MM.1S (cell line): ENCODE data around the gene CPLX3.
A peak's percentile ranks its signal among the peaks of the same experiment; 100 is the strongest.

Experiments
- DNase-seq: peaks from one replicate; pipeline ENCODE4 v3.0.0-alpha.2; 2015
- H2AFZ ChIP-seq: fragments of 300-600 bp; sonication (generic); 2 replicates; pipeline ENCODE4 v1.6.0; 2016; ENCODE audit warnings: antibody characterized with exemption, low read length
- H3F3A ChIP-seq: fragments of 300-600 bp; sonication (generic); 2 replicates; pipeline ENCODE4 v1.6.1; 2016; ENCODE audit warnings: mild to moderate bottlenecking, antibody characterized with exemption, low read length, moderate library complexity, mixed read lengths; ENCODE audit not compliant: insufficient read depth
- H3K27ac ChIP-seq: fragments of 300-600 bp; sonication (generic); 2 replicates; pipeline ENCODE4 v1.5.1; 2016; ENCODE audit warnings: mild to moderate bottlenecking, low read length
- H3K27me3 ChIP-seq: fragments of 300-600 bp; sonication (generic); replicated peaks from 2 replicates; pipeline ENCODE4 v1.6.0; 2016; ENCODE audit warnings: low read length; ENCODE audit not compliant: insufficient read depth
- H3K36me3 ChIP-seq: fragments of 300-600 bp; sonication (generic); replicated peaks from 2 replicates; pipeline ENCODE4 v1.6.1; 2016; ENCODE audit warnings: mild to moderate bottlenecking, low read length, mixed read lengths; ENCODE audit not compliant: insufficient read depth
- H3K4me1 ChIP-seq: fragments of 300-600 bp; sonication (generic); 2 replicates; pipeline ENCODE4 v1.6.1; 2016; ENCODE audit warnings: low read length, mixed read lengths
- H3K4me2 ChIP-seq: fragments of 300-600 bp; sonication (generic); 2 replicates; pipeline ENCODE4 v1.6.0; 2016; ENCODE audit warnings: low read depth, low read length
- H3K4me3 ChIP-seq: fragments of 300-600 bp; sonication (generic); 2 replicates; pipeline ENCODE4 v1.5.1; 2016; ENCODE audit warnings: low read length, mixed read lengths
- H3K79me2 ChIP-seq: fragments of 300-600 bp; sonication (generic); 2 replicates; pipeline ENCODE4 v1.6.1; 2016; ENCODE audit warnings: mixed run types, low read length, mixed read lengths
- H3K9ac ChIP-seq: fragments of 300-600 bp; sonication (generic); 2 replicates; pipeline ENCODE4 v1.6.1; 2016; ENCODE audit warnings: low read length, mixed read lengths
- H3K9me2 ChIP-seq: fragments of 300-600 bp; sonication (generic); replicated peaks from 2 replicates; pipeline ENCODE4 v1.6.1; 2016; ENCODE audit warnings: mild to moderate bottlenecking, low read length, mixed read lengths; ENCODE audit not compliant: insufficient read depth
- H3K9me3 ChIP-seq: fragments of 300-600 bp; sonication (generic); replicated peaks from 2 replicates; pipeline ENCODE4 v1.6.1; 2016; ENCODE audit warnings: mild to moderate bottlenecking, low read length, mixed read lengths; ENCODE audit not compliant: insufficient read depth
- H4K20me1 ChIP-seq: fragments of 300-600 bp; sonication (generic); 2 replicates; pipeline ENCODE4 v1.6.1; 2016; ENCODE audit warnings: mild to moderate bottlenecking, low read length, moderate library complexity, mixed read lengths; ENCODE audit not compliant: insufficient read depth
- EZH2 ChIP-seq: fragments of 300-600 bp; sonication (generic); optimal IDR thresholded peaks from 2 replicates; pipeline ENCODE3; 2017; ENCODE audit warnings: low read depth, mild to moderate bottlenecking, antibody characterized with exemption, low read length, mixed read lengths
- EZH2phosphoT487 ChIP-seq: fragments of 300-600 bp; sonication (generic); IDR thresholded peaks from 2 replicates; pipeline ENCODE4 v1.6.1; 2018; ENCODE audit warnings: antibody characterized with exemption, low read length
- TF ChIP-seq, protein P1 (sequence below): fragments of 300-600 bp; sonication (generic); IDR thresholded peaks from 2 replicates; pipeline ENCODE4 v1.5.1; 2016; ENCODE audit warnings: antibody characterized with exemption, low read length, mixed read lengths

The CPLX3 gene

GRCh38 chr15:74817370-74817737, 9.1 kb upstream of the CPLX3 start:
- Histone ChIP-seq H3K9me2 (no peaks in the 10 kb centered on the region), H4K20me1 (no peaks in the 10 kb centered on the region), H3K4me2 (no peak overlapping the region), H3K9me3 (no peaks in the 10 kb centered on the region), H2AFZ (no peak overlapping the region), H3K4me1 (peaks cover 16% of the 10 kb centered on the region; the same call in 1 of the 2 replicates), H3K27me3 (no peaks in the 10 kb centered on the region), H3K27ac (no peak overlapping the region), H3K36me3 (no peaks in the 10 kb centered on the region), H3F3A (no peaks in the 10 kb centered on the region), H3K4me3 (no peak overlapping the region), H3K9ac (no peak overlapping the region), H3K79me2 (no peaks in the 10 kb centered on the region)
- no peak for DNase-seq
- TF ChIP-seq, protein P1, sequence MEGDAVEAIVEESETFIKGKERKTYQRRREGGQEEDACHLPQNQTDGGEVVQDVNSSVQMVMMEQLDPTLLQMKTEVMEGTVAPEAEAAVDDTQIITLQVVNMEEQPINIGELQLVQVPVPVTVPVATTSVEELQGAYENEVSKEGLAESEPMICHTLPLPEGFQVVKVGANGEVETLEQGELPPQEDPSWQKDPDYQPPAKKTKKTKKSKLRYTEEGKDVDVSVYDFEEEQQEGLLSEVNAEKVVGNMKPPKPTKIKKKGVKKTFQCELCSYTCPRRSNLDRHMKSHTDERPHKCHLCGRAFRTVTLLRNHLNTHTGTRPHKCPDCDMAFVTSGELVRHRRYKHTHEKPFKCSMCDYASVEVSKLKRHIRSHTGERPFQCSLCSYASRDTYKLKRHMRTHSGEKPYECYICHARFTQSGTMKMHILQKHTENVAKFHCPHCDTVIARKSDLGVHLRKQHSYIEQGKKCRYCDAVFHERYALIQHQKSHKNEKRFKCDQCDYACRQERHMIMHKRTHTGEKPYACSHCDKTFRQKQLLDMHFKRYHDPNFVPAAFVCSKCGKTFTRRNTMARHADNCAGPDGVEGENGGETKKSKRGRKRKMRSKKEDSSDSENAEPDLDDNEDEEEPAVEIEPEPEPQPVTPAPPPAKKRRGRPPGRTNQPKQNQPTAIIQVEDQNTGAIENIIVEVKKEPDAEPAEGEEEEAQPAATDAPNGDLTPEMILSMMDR = 0 out of 2 replicates have a peak, but pooled peaks have one; percentile 12
- no peak for TF ChIP-seq EZH2phosphoT487
- no peak for TF ChIP-seq EZH2

DNA sequence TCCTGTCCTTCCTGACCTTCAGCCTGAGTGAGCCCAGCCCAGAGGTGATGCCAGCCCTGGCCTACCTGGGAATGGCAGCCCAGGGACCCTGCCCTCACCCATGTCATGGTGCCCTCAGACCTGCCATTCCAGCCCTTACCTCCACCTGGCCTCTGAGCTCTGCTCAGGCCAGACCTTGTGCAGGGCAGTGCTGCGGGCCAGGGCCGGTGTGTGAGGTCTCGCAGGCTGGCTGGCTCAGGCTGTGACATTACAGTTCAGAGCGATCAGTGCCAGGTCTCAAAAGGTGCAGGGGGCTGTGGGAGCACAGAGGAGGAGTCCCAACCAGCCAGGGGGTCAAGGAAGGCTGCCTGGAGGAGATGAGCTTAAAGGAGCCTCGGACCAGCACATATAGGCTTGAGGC, 6.4 kb upstream of the CPLX3 start:
- Histone ChIP-seq H3K79me2 (no peaks in the 10 kb centered on the region), H3K9me2 (no peaks in the 10 kb centered on the region), H3K27me3 (peaks cover 23% of the 10 kb centered on the region), H3K9ac (no peak overlapping the region), H3K4me3 (no peak overlapping the region), H3K4me1 (peaks cover 16% of the 10 kb centered on the region; the same call in 1 of the 2 replicates), H2AFZ (no peak overlapping the region), H4K20me1 (no peaks in the 10 kb centered on the region), H3K9me3 (no peaks in the 10 kb centered on the region), H3F3A (no peaks in the 10 kb centered on the region), H3K27ac (no peak overlapping the region), H3K4me2 (no peak overlapping the region), H3K36me3 (no peaks in the 10 kb centered on the region)
- no peak for DNase-seq
- TF ChIP-seq EZH2phosphoT487 (no peak), EZH2 (no peak)
- TF ChIP-seq, protein P1 = no peak

DNA sequence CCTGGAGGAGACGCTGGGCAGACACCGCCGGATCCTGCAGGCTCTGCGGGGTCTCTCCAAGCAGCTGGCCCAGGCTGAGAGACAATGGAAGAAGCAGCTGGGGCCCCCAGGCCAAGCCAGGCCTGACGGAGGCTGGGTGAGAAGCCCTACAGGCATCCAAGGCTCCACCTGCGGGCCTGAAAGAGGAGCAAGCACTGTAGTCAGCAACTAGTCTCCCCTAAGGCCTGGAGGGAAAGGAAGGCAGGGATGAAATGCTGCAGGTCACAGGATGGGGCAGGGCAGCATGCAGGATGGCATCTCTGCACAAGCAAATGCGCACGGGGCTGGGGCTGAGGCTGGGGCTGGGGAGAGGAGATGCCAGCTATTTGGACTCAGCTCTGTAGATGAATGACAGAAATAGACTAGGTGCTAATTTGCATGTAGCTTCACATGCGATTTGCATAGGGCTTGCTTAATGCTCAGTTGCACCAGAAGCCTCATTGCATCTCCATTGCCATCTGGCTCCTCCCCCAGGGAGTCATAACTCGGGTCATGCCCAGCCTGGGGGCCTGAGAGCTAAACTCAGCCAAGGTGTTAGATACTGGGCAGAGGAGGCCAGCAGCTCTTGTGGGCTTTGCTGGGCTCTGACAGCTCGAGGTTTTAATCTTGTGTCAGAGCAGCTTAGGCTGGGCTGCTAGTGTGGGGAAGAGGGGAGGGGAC, 5.2 kb upstream of the CPLX3 start:
- Histone ChIP-seq H3K4me2 (no peak overlapping the region), H3K9ac (no peak overlapping the region), H3K79me2 (no peaks in the 10 kb centered on the region), H3K4me1 (peaks cover 16% of the 10 kb centered on the region; the same call in 1 of the 2 replicates), H3K4me3 (no peak overlapping the region), H3K27me3 (peaks cover 35% of the 10 kb centered on the region), H3F3A (no peaks in the 10 kb centered on the region), H4K20me1 (no peaks in the 10 kb centered on the region), H3K27ac (no peak overlapping the region), H3K36me3 (no peaks in the 10 kb centered on the region), H2AFZ (no peak overlapping the region), H3K9me2 (no peaks in the 10 kb centered on the region), H3K9me3 (no peaks in the 10 kb centered on the region)
- TF ChIP-seq EZH2 (no peak), EZH2phosphoT487 (no peak)
- TF ChIP-seq, protein P1 = no peak
- peak; percentile 31 for DNase-seq
